HepG2 (cell line): Measurements from ENCODE around the gene CCNH. TPM values are rescaled to one million over a fixed set of nuclear protein-coding genes. Genes with fewer than 3 reads are reported as not detected.

Experiments
- ATAC-seq: fragments of 200-7000 bp; cut with Tn5 transposase; 3 replicates; pipeline ENCODE4 v1.9.1; 2020; ENCODE audit warnings: mild to moderate bottlenecking, moderate library complexity
- BruUV-seq: library from RNA; stranded (reverse); fragments of 400-500 nt; replicated peaks from 2 replicates; lab custom pipeline; 2021; lab: Mats Ljungman, UMichigan
- CTCF ChIA-PET: fragments of 300-600 bp; formaldehyde crosslinking; extraction: SDS; loops from one replicate; lab custom pipeline; 2021; ENCODE audit warnings: low total read pairs, inconsistent platforms, low intra/inter-chr PET ratio; lab: Yijun Ruan, JAX
- POLR2A ChIA-PET: fragments of 350-600 bp; sonication (Branson Sonifier 250); formaldehyde crosslinking; loops from one replicate; lab custom pipeline; 2020; ENCODE audit warnings: antibody characterized with exemption, inconsistent platforms; lab: Yijun Ruan, JAX
- DNase-seq: peaks from one replicate; pipeline ENCODE4 v3.0.0-alpha.2; 2015; ENCODE audit warnings: low spot score
- FAIRE-seq: peaks from 3 replicates; lab custom pipeline; 2011; peaks lifted over from hg19 to GRCh38; lab: Jason Lieb, UNC
- H2AFZ ChIP-seq: one replicate; pipeline ENCODE4 v1.6.1; 2011; ENCODE audit warnings: low read length, inconsistent platforms
- H3K27ac ChIP-seq: fragments of 300-600 bp; 3 replicates; pipeline ENCODE4 v1.8.0; 2011; ENCODE audit warnings: mixed run types, mild to moderate bottlenecking, mixed read lengths, low read length, inconsistent platforms; ENCODE audit not compliant: insufficient read depth; ENCODE audit errors: extremely low read length
- H3K27me3 ChIP-seq, 2 experiments: fragments of 200-600 bp in 1 of 2; 2 replicates in 1 of 2; 3 replicates in 1 of 2; pipeline versions ENCODE4 v1.6.0 to v1.8.0; 2011; ENCODE audit warnings: low read length in 2 of 2, mild to moderate bottlenecking in 2 of 2, moderate library complexity in 2 of 2, inconsistent platforms in 1 of 2; ENCODE audit not compliant: insufficient read depth in 2 of 2, control insufficient read depth in 1 of 2
- H3K36me3 ChIP-seq, 2 experiments: fragments of 200-600 bp in 1 of 2; replicated peaks in 1 of 2; 2 replicates in 1 of 2; 3 replicates in 1 of 2; pipeline versions ENCODE4 v1.5.1 to v1.8.0; 2011; ENCODE audit warnings: low read length in 2 of 2, inconsistent platforms in 1 of 2; ENCODE audit not compliant: insufficient read depth in 2 of 2, control insufficient read depth in 1 of 2
- H3K4me1 ChIP-seq: 2 replicates; pipeline ENCODE4 v1.5.1; 2012; ENCODE audit warnings: low read length, inconsistent platforms; ENCODE audit not compliant: insufficient read depth
- H3K4me2 ChIP-seq: 2 replicates; pipeline ENCODE4 v1.6.0; 2011; ENCODE audit warnings: low read depth, low read length, inconsistent platforms
- H3K4me3 ChIP-seq, 3 experiments: fragments of 200-600 bp in 1 of 3; sonication (generic), shearing (Covaris generic) in 1 of 3; replicated peaks in 1 of 3; 2 replicates each; pipeline ENCODE4 v1.5.1; 2011 to 2016; ENCODE audit warnings: low read length in 3 of 3, inconsistent platforms in 2 of 3, low read depth in 2 of 3, mild to moderate bottlenecking in 2 of 3, control low read depth in 1 of 3, mixed read lengths in 1 of 3; ENCODE audit not compliant: insufficient read depth in 1 of 3
- H3K79me2 ChIP-seq: one replicate; pipeline ENCODE4 v1.6.1; 2011; ENCODE audit warnings: low read length, inconsistent platforms; ENCODE audit not compliant: insufficient read depth
- H3K9ac ChIP-seq: 2 replicates; pipeline ENCODE4 v1.6.0; 2011; ENCODE audit warnings: mild to moderate bottlenecking, low read depth, low read length, inconsistent platforms; ENCODE audit not compliant: insufficient read depth
- H3K9me3 ChIP-seq: 2 replicates; pipeline ENCODE4 v1.5.1; 2012; ENCODE audit warnings: mild to moderate bottlenecking, low read length
- H4K20me1 ChIP-seq: 2 replicates; pipeline ENCODE4 v1.6.0; 2011; ENCODE audit warnings: inconsistent platforms, mild to moderate bottlenecking, low read length, moderate library complexity; ENCODE audit not compliant: insufficient read depth
- CC2D1A ChIP-seq: sonication (generic); formaldehyde crosslinking; IDR thresholded peaks from 2 replicates; pipeline ENCODE4 v1.8.1; 2023; ENCODE audit warnings: mild to moderate bottlenecking, missing genetic modification reagents
- ERF ChIP-seq: IDR thresholded peaks from 2 replicates; pipeline ENCODE4 v1.6.1; 2018; ENCODE audit warnings: missing biosample characterization, missing genetic modification reagents
- GATAD1 ChIP-seq: IDR thresholded peaks from 2 replicates; pipeline ENCODE4 v1.6.1; 2016; ENCODE audit warnings: missing genetic modification reagents, missing compliant biosample characterization
- HDAC1 ChIP-seq: sonication (generic); formaldehyde crosslinking; IDR thresholded peaks from 2 replicates; pipeline ENCODE4 v1.5.1; 2020; ENCODE audit warnings: mild to moderate bottlenecking, missing genetic modification reagents
- HNF4G ChIP-seq, 2 experiments: sonication (generic) in 1 of 2; formaldehyde crosslinking in 1 of 2; IDR thresholded peaks; 2 replicates each; pipeline versions ENCODE4 v1.4.0 to v1.6.1; 2011 to 2020; ENCODE audit warnings: borderline replicate concordance in 2 of 2, low read depth in 2 of 2, mild to moderate bottlenecking in 2 of 2, low read length in 1 of 2, missing genetic modification reagents in 1 of 2, moderate library complexity in 1 of 2
- IKZF4 ChIP-seq: sonication (generic); formaldehyde crosslinking; IDR thresholded peaks from 2 replicates; pipeline ENCODE4 v1.5.1; 2020; ENCODE audit warnings: borderline replicate concordance, mild to moderate bottlenecking, low read depth, missing genetic modification reagents; ENCODE audit errors: not compliant biosample characterization
- NFIB ChIP-seq: sonication (generic); formaldehyde crosslinking; IDR thresholded peaks from 2 replicates; pipeline ENCODE4 v1.9.0; 2021; ENCODE audit warnings: missing genetic modification reagents, mild to moderate bottlenecking, borderline replicate concordance
- ZNF891 ChIP-seq: sonication (generic); formaldehyde crosslinking; IDR thresholded peaks from 2 replicates; pipeline ENCODE4 v1.5.0; 2020; ENCODE audit warnings: mild to moderate bottlenecking, missing genetic modification reagents
- ZSCAN20 ChIP-seq: sonication (generic); formaldehyde crosslinking; IDR thresholded peaks from 2 replicates; pipeline ENCODE4 v1.4.0; 2020; ENCODE audit warnings: missing genetic modification reagents, mild to moderate bottlenecking, borderline replicate concordance
- WGBS: methylation state at CpG from one replicate; pipeline ENCODE4 v1.1.6; 2017; ENCODE audit warnings: low lambda C conversion rate; 5-methylcytosine and 5-hydroxymethylcytosine counted together
- in situ Hi-C: cut with HindIII; loops from 2 replicates; pipeline ENCODE4 v1.10.0; 2017; ENCODE audit warnings: low pct_unique_long_range_greater_than_20kb; ENCODE audit not compliant: extremely low pct_ligation_motif_present
- intact Hi-C: fragments of 100-400 bp; cut with micrococcal nuclease; formaldehyde crosslinking; loops from one replicate; pipeline ENCODE4 v1.10.0; 2022; ENCODE audit not compliant: unreplicated experiment
- polyA plus RNA-seq, 8 experiments: library from polyadenylated mRNA; depleted of rRNA in 3 of 8; stranded (reverse) in 7 of 8; unstranded in 1 of 8; fragments of >200 nt; fragmentation: Illumina TruSeq in 4 of 8; extraction: Trizol in 4 of 8; gene quantifications; 2 replicates each; pipeline versions ENCODE4 v1.2.1 to v1.2.3, GENCODE V29; 2011 to 2016; ENCODE audit warnings: low read depth in 4 of 8, missing spikeins in 1 of 8, mixed read lengths in 1 of 8; ENCODE audit not compliant: insufficient read depth in 1 of 8
- total RNA-seq, 5 experiments: library from RNA; depleted of rRNA; stranded (reverse); fragments of >200 nt; fragmentation: Illumina TruSeq; extraction: Trizol; gene quantifications; 2 replicates each; pipeline ENCODE4 v1.2.3, GENCODE V29; 2016; ENCODE audit warnings: low read depth in 1 of 5

The CCNH gene
- total and polyA plus RNA-seq, 2 of the 13 experiments (the other 11 are each of a cell fraction or from before 2014, with no cell fraction given), result 42.5 to 94.3 TPM

GRCh38 chr5:87389296-87390034 is 23.3 kb downstream of the CCNH start:
- H3K36me3 ChIP-seq, result peaks cover 19 to 63% of the 10 kb centered on the region in 2 experiments
- H3K27ac ChIP-seq, result no peak overlapping the region
- TF ChIP-seq CC2D1A (no peak), ERF (CRISPR knock-in tag) (no peak), ZSCAN20 (CRISPR knock-in tag) (no peak), HNF4G (IDR thresholded peaks at IDR 0.05; ENCODE audit: borderline replicate concordance, low read depth, low read length) (no peak), HNF4G (CRISPR knock-in tag; IDR thresholded peaks at IDR 0.05; ENCODE audit: borderline replicate concordance, low read depth) (no peak), GATAD1 (CRISPR knock-in tag) (no peak), ZNF891 (CRISPR knock-in tag) (no peak), NFIB (CRISPR knock-in tag) (no peak), IKZF4 (CRISPR knock-in tag) (no peak), HDAC1 (CRISPR knock-in tag) (no peak)
- H2AFZ ChIP-seq, result no peak overlapping the region
- H3K79me2 ChIP-seq, result no peaks in the 10 kb centered on the region
- peaks cover 11% of the 10 kb centered on the region for H3K4me1 ChIP-seq
- H3K27me3 ChIP-seq, result no peaks in the 10 kb centered on the region
- no TSS peak for BruUV-seq
- no peak overlapping the region for H3K9ac ChIP-seq
- H3K9me3 ChIP-seq, result no peaks in the 10 kb centered on the region
- CTCF ChIA-PET, result no interaction called here
- H3K4me3 ChIP-seq, result no peak overlapping the region
- no peak for DNase-seq
- POLR2A ChIA-PET, result no interaction called here
- FAIRE-seq, result no peak
- ATAC-seq, result no peak
- in situ Hi-C loops, result no loop called here
- intact Hi-C loops, result loop anchor here (5.0 kb wide), 1 partner anchor 122 kb away; the partner anchor contains the start of gene RASA1
- WGBS, result 97% methylated on average over 14 of the region's 14 CpGs
- no peaks in the 10 kb centered on the region for H4K20me1 ChIP-seq
- no peak overlapping the region for H3K4me2 ChIP-seq
